SK-N-MC (cell line): Measurements from ENCODE around the gene USH2A.

Experiments
- EZH2 ChIP-seq: fragments of 200-600 bp; sonication (generic); IDR thresholded peaks from one replicate; pipeline ENCODE4 v1.6.1; 2017; ENCODE audit warnings: antibody characterized with exemption
- FOXP2 ChIP-seq: optimal IDR thresholded peaks from 2 replicates; pipeline ENCODE3; 2011; ENCODE audit warnings: mild to moderate bottlenecking, moderate library complexity; ENCODE audit not compliant: insufficient read depth; ENCODE audit errors: extremely low read length, control extremely low read depth
- POLR2AphosphoS5 ChIP-seq: IDR thresholded peaks from 2 replicates; pipeline ENCODE4 v1.6.1; 2012; ENCODE audit warnings: mild to moderate bottlenecking, low read depth, low read length, borderline replicate concordance

- TF ChIP-seq POLR2AphosphoS5 (no peak), EZH2 (no peak), FOXP2 (no peak)
Measured at GRCh38 chr1:216209125-216209524, 214.1 kb downstream of the USH2A start.
